ENCODE data around the gene CCR3. TPM values are rescaled to one million over a fixed set of nuclear protein-coding genes. Genes with fewer than 3 reads are reported as not detected.

The CCR3 gene
- total and polyA plus RNA-seq, 2 experiments from 2014 or later = not detected

DNA sequence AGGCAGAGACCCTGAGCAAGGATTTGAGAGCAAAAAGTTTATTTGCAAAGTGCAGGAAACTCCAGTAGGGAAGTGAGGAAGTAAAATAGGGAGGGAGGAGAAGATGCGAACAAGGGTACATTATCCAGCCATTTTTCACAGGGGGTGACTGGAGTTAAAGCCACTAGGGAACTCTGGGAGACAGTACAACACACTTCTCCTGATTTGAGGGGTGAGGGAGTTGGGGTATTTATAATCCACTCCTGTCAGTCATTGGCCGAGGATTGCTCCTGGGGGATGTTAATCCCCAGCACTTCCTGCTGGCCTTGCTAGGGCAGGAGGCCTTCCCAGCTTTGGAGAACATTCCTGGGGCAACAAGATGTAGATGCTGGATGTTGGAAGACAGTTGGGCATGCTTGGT is 28.2 kb downstream of the CCR3 start (continued):
- no peak for TF ChIP-seq ZNF331 (CRISPR knock-in tag; IDR thresholded peaks at IDR 0.05; ENCODE audit: low read depth)
- TF ChIP-seq CREB1 (CRISPR knock-in tag; IDR thresholded peaks at IDR 0.05; ENCODE audit: low read depth) = no peak
- TF ChIP-seq EZH2 (IDR thresholded peaks at IDR 0.05; ENCODE audit: low read depth, unreplicated experiment) = no peak
- no peak for TF ChIP-seq EZH2phosphoT487 (IDR thresholded peaks at IDR 0.05; ENCODE audit: unreplicated experiment)
- no peak for TF ChIP-seq ZNF114 (CRISPR knock-in tag; IDR thresholded peaks at IDR 0.05)
- TF ChIP-seq STAT1 (IDR thresholded peaks at IDR 0.05; ENCODE audit: unreplicated experiment) = no peak
- no peak for TF ChIP-seq POLR2AphosphoS5 (IDR thresholded peaks at IDR 0.05; ENCODE audit: low read depth)
- no peak for TF ChIP-seq JUNB (IDR thresholded peaks at IDR 0.05; ENCODE audit: unreplicated experiment)
- TF ChIP-seq, protein P1, sequence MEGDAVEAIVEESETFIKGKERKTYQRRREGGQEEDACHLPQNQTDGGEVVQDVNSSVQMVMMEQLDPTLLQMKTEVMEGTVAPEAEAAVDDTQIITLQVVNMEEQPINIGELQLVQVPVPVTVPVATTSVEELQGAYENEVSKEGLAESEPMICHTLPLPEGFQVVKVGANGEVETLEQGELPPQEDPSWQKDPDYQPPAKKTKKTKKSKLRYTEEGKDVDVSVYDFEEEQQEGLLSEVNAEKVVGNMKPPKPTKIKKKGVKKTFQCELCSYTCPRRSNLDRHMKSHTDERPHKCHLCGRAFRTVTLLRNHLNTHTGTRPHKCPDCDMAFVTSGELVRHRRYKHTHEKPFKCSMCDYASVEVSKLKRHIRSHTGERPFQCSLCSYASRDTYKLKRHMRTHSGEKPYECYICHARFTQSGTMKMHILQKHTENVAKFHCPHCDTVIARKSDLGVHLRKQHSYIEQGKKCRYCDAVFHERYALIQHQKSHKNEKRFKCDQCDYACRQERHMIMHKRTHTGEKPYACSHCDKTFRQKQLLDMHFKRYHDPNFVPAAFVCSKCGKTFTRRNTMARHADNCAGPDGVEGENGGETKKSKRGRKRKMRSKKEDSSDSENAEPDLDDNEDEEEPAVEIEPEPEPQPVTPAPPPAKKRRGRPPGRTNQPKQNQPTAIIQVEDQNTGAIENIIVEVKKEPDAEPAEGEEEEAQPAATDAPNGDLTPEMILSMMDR (conservative IDR thresholded peaks at IDR 0.05; ENCODE audit: low read depth in 2 of 2) = no peak
- TF ChIP-seq NANOG (IDR thresholded peaks at IDR 0.05; ENCODE audit: borderline replicate concordance) = no peak

DNA sequence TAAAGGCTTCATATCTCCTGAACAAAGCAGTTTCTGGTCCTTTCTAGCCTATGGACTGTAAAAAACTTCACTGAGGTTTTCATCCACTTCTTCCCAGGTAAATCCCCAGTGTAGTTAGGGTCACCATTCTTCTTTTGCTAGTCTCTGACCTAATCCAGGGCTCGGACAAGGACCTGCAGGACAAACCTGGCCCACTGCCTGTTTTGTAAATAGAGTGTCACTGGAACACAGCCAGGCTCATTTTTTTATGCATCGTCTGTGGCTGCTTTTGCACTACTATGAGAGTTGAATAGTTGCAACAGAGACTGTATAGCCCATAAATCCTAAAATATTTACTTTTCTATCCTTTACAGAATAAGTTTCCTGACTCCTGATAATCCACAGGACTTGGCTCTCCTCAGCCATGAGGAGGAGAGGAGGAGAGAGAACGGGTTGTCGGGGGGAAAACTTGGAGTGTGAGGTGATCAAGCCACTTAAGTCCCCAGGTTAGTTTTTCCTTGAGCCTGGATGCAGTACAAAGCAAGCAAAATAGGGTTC is 29.0 kb downstream of the CCR3 start:
- H3K4me1 Mint-ChIP-seq = no peaks in the 10 kb centered on the region
- H3K4me3 Mint-ChIP-seq = no peak overlapping the region

More for the DNA sequence above, 29.0 kb downstream of the CCR3 start:
- Histone ChIP-seq H3K4me2 (no peak overlapping the region), H3K27ac (ENCODE audit: low read depth) (no peak overlapping the region), H3K9me2 (ENCODE audit: insufficient read depth) (no peaks in the 10 kb centered on the region), H3K27me3 (ENCODE audit: insufficient read depth) (no peaks in the 10 kb centered on the region), H3K79me2 (replicated peaks; ENCODE audit: insufficient read depth) (no peaks in the 10 kb centered on the region), H2AFZ (no peak overlapping the region), H4K20me1 (replicated peaks; ENCODE audit: insufficient read depth) (no peaks in the 10 kb centered on the region), H3K4me1 (ENCODE audit: insufficient read depth) (no peaks in the 10 kb centered on the region), H3F3A (replicated peaks; ENCODE audit: low read depth) (no peaks in the 10 kb centered on the region), H3K36me3 (ENCODE audit: insufficient read depth) (no peaks in the 10 kb centered on the region), H3K4me3 (no peak overlapping the region)
- Mint-ChIP-seq H3K36me3 (ENCODE audit: low read depth) (no peaks in the 10 kb centered on the region), H3K9me3 (peaks cover 9% of the 10 kb centered on the region), H3K27ac (no peak overlapping the region), H3K27me3 (ENCODE audit: insufficient read depth, low read depth, poor library complexity) (peaks cover 4% of the 10 kb centered on the region)
- no peak for DNase-seq (ENCODE audit: low spot score)
- no peak for TF ChIP-seq ZNF331 (CRISPR knock-in tag; IDR thresholded peaks at IDR 0.05; ENCODE audit: low read depth)
- TF ChIP-seq CREB1 (CRISPR knock-in tag; IDR thresholded peaks at IDR 0.05; ENCODE audit: low read depth) = no peak
- TF ChIP-seq REST (IDR thresholded peaks at IDR 0.05; ENCODE audit: unreplicated experiment) = no peak
- TF ChIP-seq STAT1 (IDR thresholded peaks at IDR 0.05; ENCODE audit: unreplicated experiment) = no peak
- no peak for TF ChIP-seq NANOG (IDR thresholded peaks at IDR 0.05; ENCODE audit: borderline replicate concordance)
- no peak for TF ChIP-seq POLR2AphosphoS5 (IDR thresholded peaks at IDR 0.05; ENCODE audit: low read depth)
- TF ChIP-seq EZH2phosphoT487 (IDR thresholded peaks at IDR 0.05; ENCODE audit: unreplicated experiment) = no peak
- TF ChIP-seq, protein P1 (conservative IDR thresholded peaks at IDR 0.05; ENCODE audit: low read depth in 2 of 2) = no peak
- ATAC-seq = no peak
